ENCODE data around the gene SRP68.

SRP68 gene

DNA sequence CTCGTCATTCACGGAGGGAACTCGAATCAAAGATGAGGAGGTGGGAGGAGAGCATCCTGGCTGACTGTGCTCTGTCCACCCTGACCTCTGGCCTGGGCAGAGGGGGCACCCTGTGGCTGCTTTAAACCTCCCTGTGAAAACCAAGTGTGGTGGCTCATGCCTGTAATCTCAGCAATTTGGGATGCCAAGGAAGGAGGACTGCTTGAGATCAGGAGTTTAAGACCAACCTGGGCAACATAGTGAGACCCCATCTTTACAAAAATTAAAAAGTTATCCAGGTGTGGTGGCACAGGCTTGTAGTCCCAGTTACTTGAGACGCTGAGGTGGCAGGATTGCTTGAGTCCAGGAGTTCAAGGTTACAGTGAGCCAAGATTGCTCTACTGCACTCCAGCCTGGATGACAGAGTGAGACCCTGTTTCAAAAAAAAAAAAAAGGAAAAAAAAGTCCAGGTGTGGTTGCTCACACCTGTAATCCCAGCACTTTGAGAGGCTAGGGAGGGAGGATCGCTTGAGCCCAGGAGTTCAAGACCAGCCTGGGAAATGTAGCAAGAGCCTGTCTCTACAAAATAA, 77.4 kb downstream of the SRP68 start:
- DNase-seq = no peak

DNA sequence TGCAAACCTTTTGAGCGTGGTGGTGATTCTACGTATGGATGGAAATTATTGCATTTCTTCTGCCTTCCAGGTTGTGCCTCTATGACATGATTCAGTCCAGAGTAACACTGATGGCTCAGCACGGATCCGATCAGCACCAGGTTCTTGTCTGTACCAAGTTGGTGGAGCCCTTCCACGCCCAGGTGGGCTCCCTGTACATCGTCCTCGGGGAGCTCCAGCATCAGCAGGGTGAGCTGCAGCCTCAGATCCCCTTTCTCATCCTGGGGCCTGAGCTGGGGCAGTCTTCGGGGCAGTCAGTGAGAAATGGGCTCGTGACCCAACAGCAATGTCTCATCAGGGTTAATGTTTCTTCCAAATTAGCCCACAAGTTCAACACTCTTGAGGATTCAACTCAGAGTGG, 80.9 kb downstream of the SRP68 start:
- no peak for DNase-seq

Data from activated effector memory CD4-positive, alpha-beta T cell treated with Interleukin-2 at 50 U/mL for 16 hours (primary cell).